Right forelimb (tissue), 1 donor: ENCODE results near the gene FIBIN.
"Not testable (repeated sequence)": the region's sequence is repeated elsewhere in the genome, so short reads cannot be mapped to it uniquely, and the experiment has no call there.

Experiments
- DNase-seq: peaks from one replicate; pipeline ENCODE4 v3.0.0-alpha.2; 2018

The FIBIN gene

GRCh38 chr11:26983645-26984044 lies 10.3 kb upstream of the FIBIN start:
- no peak for DNase-seq

DNA sequence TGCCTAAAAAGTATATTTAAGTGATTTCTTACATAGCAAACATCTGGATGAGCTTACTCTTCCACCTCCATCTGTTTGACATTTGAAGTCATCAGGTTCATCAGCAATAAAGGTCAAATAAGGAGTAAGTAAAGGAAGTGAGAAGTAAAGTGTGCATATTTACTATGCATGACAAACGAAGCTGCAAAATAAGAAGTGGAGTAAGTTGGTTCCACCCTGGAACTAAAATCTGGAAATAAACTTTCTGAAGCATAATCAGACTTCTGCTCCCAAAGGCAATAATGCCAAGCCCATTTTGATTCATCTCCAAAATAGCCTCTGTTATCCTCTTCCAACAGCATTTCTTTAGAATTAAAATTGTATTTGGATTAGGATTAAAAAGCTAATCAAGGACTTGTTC lies 8.4 kb upstream of the FIBIN start:
- DNase-seq, result no peak

DNA sequence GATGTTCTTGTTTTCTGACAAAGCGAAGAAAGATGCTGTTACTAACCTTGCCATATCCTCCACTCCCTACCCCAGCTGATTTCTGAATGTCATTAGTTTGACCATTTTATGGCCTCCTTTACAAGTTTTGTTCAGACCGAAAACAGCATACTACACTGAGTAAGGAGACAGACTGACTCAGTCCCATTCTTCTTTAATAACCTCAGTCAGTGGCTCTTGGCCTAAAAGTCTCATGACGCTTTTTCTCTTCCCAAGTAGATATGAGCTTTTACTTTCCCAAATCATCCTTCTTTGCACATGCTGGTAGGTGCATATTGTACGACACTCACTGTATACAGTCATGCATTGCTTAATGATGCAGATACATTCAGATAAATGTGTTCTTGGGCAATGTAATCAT lies 8.0 kb upstream of the FIBIN start:
- no peak for DNase-seq

GRCh38 chr11:26987272-26987671 lies 6.6 kb upstream of the FIBIN start:
- no peak for DNase-seq

- DNase-seq, result no peak
Observed at GRCh38 chr11:26987731-26988130, 6.2 kb upstream of the FIBIN start.

GRCh38 chr11:26992031-26992541 lies 1.8 kb upstream of the FIBIN start:
- DNase-seq, result no peak

GRCh38 chr11:26994631-26995095 lies 751 bp downstream of the FIBIN start:
- DNase-seq, result peak; percentile 70

GRCh38 chr11:26995701-26996460 lies 2.0 kb downstream of the FIBIN start:
- no peak for DNase-seq

- DNase-seq, result no peak
Observed at GRCh38 chr11:26997378-26997777, 3.5 kb downstream of the FIBIN start.

GRCh38 chr11:27001136-27001730 lies 7.3 kb downstream of the FIBIN start:
- not testable (repeated sequence) for DNase-seq

DNA sequence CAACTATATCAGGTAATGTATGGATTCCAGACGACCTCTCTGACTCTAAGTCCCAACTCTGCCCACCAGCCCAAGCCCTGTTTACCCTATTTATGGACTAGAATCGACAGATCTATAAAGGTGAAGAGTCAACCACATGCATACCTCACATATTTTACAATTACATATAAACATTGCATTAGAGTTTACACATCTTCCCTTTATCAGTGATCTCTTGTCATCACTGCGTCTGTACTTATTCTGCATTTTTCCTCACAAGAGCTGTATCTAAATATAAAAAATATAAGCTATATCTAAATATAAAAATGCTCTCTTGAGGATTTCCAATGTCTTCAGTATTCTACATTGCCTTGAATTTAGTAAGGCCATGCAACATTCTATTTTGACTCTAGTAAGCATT lies 8.5 kb downstream of the FIBIN start:
- DNase-seq, result no peak

- DNase-seq, result no peak
Observed at GRCh38 chr11:27002838-27003237, 8.9 kb downstream of the FIBIN start.

GRCh38 chr11:27004103-27004502 lies 10.2 kb downstream of the FIBIN start:
- no peak for DNase-seq

- no peak for DNase-seq
Observed at GRCh38 chr11:27008811-27009535, 15.1 kb downstream of the FIBIN start.

DNA sequence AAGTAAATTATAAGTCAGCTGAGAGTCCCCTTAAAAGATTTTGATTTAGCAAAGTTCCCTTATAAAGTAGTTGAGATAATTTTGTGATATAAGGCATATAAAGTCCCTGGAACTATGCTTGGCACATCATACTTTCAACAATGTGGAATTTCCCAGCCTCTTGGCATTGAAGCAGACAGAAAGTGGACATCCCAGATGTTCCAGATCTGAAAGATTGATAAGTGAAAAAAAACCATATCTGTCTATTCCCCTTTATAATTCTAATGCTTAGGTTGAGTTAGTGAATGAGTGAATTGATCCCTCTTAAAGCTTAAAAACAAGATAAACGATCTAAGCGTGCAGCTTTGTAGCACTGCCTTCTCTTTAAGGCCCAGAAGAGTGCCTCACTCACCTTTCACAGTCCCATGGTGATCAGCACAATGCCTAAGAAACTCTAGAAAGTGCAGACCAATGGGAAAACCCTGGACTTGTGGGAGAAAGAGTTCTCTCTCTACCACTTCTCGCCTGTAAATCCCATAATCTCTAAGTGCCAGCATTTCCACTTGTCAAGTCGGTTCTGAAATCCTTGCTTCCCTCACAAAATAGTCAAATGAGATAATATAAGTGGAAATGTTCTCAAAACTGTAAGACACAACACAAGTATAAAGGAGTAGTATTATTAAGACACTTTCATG lies 17.8 kb downstream of the FIBIN start:
- DNase-seq, result no peak

DNA sequence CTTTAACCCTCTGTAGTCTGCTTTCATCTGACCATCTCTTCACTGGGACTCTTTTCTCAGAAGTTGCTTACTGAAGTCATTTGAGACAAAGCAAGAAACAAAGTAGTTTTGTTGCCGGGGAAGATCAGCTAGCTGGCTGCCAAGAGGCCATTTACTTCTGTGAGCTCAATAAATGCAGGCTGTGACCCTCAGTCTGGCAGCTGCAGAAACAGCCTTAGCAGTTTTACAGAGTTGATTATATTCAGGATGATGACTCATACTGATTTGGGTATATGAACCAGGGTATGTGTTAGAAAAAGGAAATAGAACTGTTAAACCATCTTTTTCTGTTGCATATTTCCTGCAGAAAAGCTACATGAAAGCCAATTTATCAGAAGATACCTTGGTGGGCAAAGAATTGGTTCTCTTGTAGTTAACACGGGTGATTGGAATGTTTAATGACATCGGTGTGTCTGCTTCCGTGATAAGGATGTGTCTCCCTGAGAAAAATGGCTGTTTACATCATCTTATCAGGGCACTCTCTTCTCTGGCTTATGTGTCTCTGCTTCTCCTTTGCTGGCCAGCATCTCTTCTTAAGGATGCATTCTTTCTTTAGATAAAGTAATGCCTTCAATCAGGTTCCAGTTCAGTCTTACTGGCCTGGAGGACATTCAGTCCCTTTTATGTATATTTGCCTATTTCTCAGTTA lies 18.5 kb downstream of the FIBIN start:
- DNase-seq, result no peak

DNA sequence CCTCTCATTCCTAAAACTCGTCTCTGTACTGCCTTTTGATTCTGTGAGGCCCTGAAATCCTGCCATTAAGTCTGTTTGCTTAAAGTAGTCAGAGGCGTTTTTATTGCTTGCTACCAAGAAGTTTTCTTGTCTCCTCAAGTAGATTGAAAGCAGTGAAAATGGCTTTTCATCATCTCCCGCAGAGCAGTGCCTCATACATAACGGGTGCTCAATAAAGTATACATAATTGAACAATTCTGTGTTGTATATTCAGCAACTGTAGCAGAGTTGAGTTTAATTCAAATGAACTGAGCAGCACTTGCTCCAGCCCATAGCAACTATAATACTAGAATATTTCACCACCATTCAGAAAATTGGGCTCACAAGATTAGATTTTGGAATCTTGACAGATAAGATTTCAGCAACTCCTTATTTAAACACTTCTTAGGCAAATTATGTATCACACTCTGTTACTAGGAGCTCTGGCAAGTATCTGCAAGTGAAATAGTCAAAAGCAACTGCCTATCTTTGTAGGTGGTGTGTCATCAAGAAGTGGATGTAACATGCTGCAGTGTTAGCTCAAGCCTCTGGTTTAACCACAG lies 20.0 kb downstream of the FIBIN start:
- DNase-seq, result no peak

GRCh38 chr11:27018902-27019529 lies 25.1 kb downstream of the FIBIN start:
- DNase-seq, result no peak

DNA sequence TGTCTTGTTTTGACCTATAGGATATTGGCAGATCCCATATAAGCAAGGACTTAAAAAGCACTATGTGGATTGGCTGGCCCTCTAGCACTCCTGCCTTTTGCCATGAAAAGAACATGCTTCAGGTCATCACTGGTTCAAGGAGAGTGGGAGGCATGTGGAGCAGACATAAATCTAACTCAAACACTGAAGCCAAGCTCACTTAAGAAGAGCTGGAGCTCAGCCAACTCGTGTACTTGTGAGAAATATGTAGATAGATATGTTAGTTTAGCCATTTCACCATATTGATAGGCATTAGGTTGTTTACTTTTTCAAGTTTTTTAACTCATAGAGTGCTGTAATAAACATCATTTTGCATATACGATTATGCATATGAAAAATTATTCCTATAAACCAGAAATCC lies 26.8 kb downstream of the FIBIN start:
- DNase-seq, result no peak

GRCh38 chr11:27022659-27023251 lies 28.8 kb downstream of the FIBIN start:
- no peak for DNase-seq

DNA sequence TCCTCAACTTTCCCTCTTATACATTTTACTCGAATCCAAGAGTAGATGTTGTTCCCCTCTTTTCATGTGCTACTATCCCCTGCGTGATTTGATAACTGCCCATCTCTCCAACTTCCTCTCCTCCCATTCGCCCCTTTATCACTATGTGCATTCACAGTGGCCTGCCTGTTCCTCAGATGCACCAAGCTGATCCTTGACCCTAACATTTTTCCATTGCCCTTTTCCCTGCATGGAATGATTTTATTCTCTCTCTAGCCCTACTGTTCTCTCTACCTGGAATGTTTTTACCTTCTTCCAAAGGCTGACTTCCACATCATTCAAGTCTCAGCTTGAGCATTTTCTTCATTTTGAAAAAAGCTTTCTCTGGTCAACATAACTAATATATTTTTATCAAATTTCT lies 31.0 kb downstream of the FIBIN start:
- no peak for DNase-seq
